ENCODE results near the gene APBA1.

APBA1 gene

GRCh38 chr9:69660304-69660703 is 11.9 kb downstream of the APBA1 start:
- FAIRE-seq (no peak), DNase-seq (ENCODE audit: insufficient read length, low spot score) (no peak)
- TF ChIP-seq SPI1 (IDR thresholded peaks at IDR 0.05; ENCODE audit: low read depth, low read length) (no peak), POLR2AphosphoS5 (IDR thresholded peaks at IDR 0.05; ENCODE audit: low read depth, low read length) (no peak), TAF1 (IDR thresholded peaks at IDR 0.05; ENCODE audit: low read depth, low read length) (no peak), PAX5 (IDR thresholded peaks at IDR 0.05; ENCODE audit: insufficient read depth, low read length, severe bottlenecking) (no peak), POU2F2 (IDR thresholded peaks at IDR 0.05; ENCODE audit: low read depth, low read length) (no peak), POLR2A (IDR thresholded peaks at IDR 0.05; ENCODE audit: low read depth, low read length) (no peak)

DNA sequence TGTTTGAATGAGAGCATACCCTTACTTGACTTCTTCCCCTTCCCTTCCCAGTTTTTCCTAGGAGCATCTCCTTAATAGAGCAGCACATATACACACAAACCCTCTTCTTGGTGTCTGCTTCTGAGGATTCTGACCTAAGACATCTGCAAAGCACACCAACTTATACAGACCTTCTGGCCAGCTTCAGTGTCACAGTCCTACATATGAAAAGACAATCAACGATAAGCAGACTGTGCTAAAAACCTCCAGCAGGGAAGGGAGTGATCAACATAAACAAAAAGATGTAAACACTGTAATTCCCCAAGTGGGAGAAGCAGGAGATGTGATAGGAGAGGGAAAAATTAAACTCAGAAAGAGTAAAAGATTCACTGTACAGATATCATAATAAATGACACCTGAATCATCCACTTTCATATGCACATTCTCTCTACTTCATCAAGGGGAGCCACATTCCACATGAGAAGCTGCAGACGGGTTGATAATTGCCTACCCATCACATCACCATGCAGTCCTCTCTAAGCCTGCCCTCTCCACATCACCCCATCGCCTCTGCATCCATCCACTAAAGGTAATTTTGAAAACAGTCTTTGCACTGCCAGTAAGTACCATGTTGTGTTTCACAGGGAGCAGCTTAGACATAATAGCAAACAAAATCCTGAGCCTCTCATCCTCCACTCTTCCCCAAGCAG is 13.0 kb downstream of the APBA1 start:
- TF ChIP-seq TAF1 (IDR thresholded peaks at IDR 0.05; ENCODE audit: low read depth, low read length) = no peak
- TF ChIP-seq POLR2AphosphoS5 (IDR thresholded peaks at IDR 0.05; ENCODE audit: low read depth, low read length) = no peak
- TF ChIP-seq POU2F2 (IDR thresholded peaks at IDR 0.05; ENCODE audit: low read depth, low read length) = no peak
- TF ChIP-seq SPI1 (IDR thresholded peaks at IDR 0.05; ENCODE audit: low read depth, low read length) = no peak
- no peak for TF ChIP-seq PAX5 (IDR thresholded peaks at IDR 0.05; ENCODE audit: insufficient read depth, low read length, severe bottlenecking)
- no peak for TF ChIP-seq POLR2A (IDR thresholded peaks at IDR 0.05; ENCODE audit: low read depth, low read length)
- DNase-seq (ENCODE audit: insufficient read length, low spot score) (no peak), FAIRE-seq (no peak)

- no peak for FAIRE-seq
- DNase-seq (ENCODE audit: insufficient read length, low spot score) = no peak
- TF ChIP-seq POLR2AphosphoS5 (IDR thresholded peaks at IDR 0.05; ENCODE audit: low read depth, low read length) (no peak), PAX5 (IDR thresholded peaks at IDR 0.05; ENCODE audit: insufficient read depth, low read length, severe bottlenecking) (no peak), POU2F2 (IDR thresholded peaks at IDR 0.05; ENCODE audit: low read depth, low read length) (no peak), POLR2A (IDR thresholded peaks at IDR 0.05; ENCODE audit: low read depth, low read length) (no peak), TAF1 (IDR thresholded peaks at IDR 0.05; ENCODE audit: low read depth, low read length) (no peak), SPI1 (IDR thresholded peaks at IDR 0.05; ENCODE audit: low read depth, low read length) (no peak)
Measured at GRCh38 chr9:69657269-69657668, 14.9 kb downstream of the APBA1 start.

DNA sequence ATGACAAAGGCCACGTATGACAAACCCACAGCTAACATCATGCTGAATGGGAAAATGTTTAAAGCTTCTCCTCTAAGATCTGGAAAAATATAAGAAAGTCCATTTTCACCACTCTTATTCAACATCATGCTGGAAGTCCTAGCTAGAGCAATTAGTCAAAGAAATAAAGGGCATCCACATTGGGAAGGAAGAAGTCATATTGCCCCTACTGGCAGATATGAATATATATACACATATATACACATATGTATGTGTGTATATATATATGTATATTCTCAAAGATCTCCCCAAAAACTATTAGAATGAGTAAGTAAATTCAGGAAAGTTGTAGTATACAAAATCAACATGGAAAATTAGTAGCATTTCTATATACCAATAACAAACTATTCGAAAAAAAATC is 17.1 kb downstream of the APBA1 start:
- TF ChIP-seq POU2F2 (IDR thresholded peaks at IDR 0.05; ENCODE audit: low read depth, low read length) = no peak
- TF ChIP-seq PAX5 (IDR thresholded peaks at IDR 0.05; ENCODE audit: insufficient read depth, low read length, severe bottlenecking) = no peak
- TF ChIP-seq POLR2AphosphoS5 (IDR thresholded peaks at IDR 0.05; ENCODE audit: low read depth, low read length) = no peak
- no peak for TF ChIP-seq SPI1 (IDR thresholded peaks at IDR 0.05; ENCODE audit: low read depth, low read length)
- TF ChIP-seq TAF1 (IDR thresholded peaks at IDR 0.05; ENCODE audit: low read depth, low read length) = no peak
- no peak for TF ChIP-seq POLR2A (IDR thresholded peaks at IDR 0.05; ENCODE audit: low read depth, low read length)
- no peak for FAIRE-seq
- DNase-seq (ENCODE audit: insufficient read length, low spot score) = no peak

DNA sequence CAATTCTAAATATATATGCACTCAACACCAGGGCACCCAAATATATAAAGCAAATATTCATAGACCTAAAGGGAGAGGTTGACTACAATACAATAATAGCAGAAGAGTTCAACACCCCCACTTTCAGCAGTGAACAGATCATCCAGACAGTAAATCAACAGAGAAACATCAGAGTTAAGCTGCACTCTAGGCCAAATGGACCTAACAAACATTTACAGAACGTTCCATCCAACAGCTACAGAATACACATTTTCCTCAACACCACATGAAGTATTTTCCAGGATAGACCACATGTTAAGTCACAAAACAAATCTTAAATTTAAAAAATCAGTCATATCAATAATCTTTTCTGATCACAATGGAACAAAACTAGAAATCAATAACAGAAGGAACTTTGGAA is 18.9 kb downstream of the APBA1 start:
- TF ChIP-seq TAF1 (IDR thresholded peaks at IDR 0.05; ENCODE audit: low read depth, low read length) = no peak
- no peak for TF ChIP-seq PAX5 (IDR thresholded peaks at IDR 0.05; ENCODE audit: insufficient read depth, low read length, severe bottlenecking)
- no peak for TF ChIP-seq POU2F2 (IDR thresholded peaks at IDR 0.05; ENCODE audit: low read depth, low read length)
- no peak for TF ChIP-seq POLR2A (IDR thresholded peaks at IDR 0.05; ENCODE audit: low read depth, low read length)
- no peak for TF ChIP-seq SPI1 (IDR thresholded peaks at IDR 0.05; ENCODE audit: low read depth, low read length)
- no peak for TF ChIP-seq POLR2AphosphoS5 (IDR thresholded peaks at IDR 0.05; ENCODE audit: low read depth, low read length)
- no peak for FAIRE-seq
- DNase-seq (ENCODE audit: insufficient read length, low spot score) = no peak

GRCh38 chr9:69649566-69650250 is 22.5 kb downstream of the APBA1 start:
- TF ChIP-seq POU2F2 (IDR thresholded peaks at IDR 0.05; ENCODE audit: low read depth, low read length) = no peak
- TF ChIP-seq TAF1 (IDR thresholded peaks at IDR 0.05; ENCODE audit: low read depth, low read length) = no peak
- TF ChIP-seq POLR2AphosphoS5 (IDR thresholded peaks at IDR 0.05; ENCODE audit: low read depth, low read length) = no peak
- TF ChIP-seq POLR2A (IDR thresholded peaks at IDR 0.05; ENCODE audit: low read depth, low read length) = no peak
- no peak for TF ChIP-seq SPI1 (IDR thresholded peaks at IDR 0.05; ENCODE audit: low read depth, low read length)
- TF ChIP-seq PAX5 (IDR thresholded peaks at IDR 0.05; ENCODE audit: insufficient read depth, low read length, severe bottlenecking) = no peak
- FAIRE-seq = no peak
- no peak for DNase-seq (ENCODE audit: insufficient read length, low spot score)

DNA sequence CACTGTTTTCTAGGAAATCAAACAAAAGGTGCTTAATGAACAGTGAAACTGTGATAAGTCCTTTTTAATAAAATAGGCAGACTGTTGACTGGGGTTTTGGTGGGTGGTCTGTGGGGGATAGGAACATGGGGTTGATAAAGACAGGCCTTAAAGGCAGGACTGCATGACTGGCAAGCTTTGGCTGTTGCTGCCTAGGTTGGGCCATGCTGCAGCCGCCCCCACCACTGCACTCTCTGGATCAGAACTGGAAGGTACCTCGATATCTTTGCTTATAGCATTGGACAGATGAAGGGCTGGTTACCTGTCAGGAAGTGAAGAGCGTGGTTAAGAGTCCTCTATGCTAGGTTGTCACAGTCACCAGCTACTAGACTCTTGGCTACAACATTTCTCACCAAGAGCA is 24.4 kb downstream of the APBA1 start:
- TF ChIP-seq SPI1 (IDR thresholded peaks at IDR 0.05; ENCODE audit: low read depth, low read length) = no peak
- TF ChIP-seq POU2F2 (IDR thresholded peaks at IDR 0.05; ENCODE audit: low read depth, low read length) = no peak
- TF ChIP-seq TAF1 (IDR thresholded peaks at IDR 0.05; ENCODE audit: low read depth, low read length) = no peak
- TF ChIP-seq PAX5 (IDR thresholded peaks at IDR 0.05; ENCODE audit: insufficient read depth, low read length, severe bottlenecking) = no peak
- no peak for TF ChIP-seq POLR2AphosphoS5 (IDR thresholded peaks at IDR 0.05; ENCODE audit: low read depth, low read length)
- TF ChIP-seq POLR2A (IDR thresholded peaks at IDR 0.05; ENCODE audit: low read depth, low read length) = no peak

GRCh38 chr9:69646810-69647209 is 25.4 kb downstream of the APBA1 start:
- TF ChIP-seq TAF1 (IDR thresholded peaks at IDR 0.05; ENCODE audit: low read depth, low read length) (no peak), POU2F2 (IDR thresholded peaks at IDR 0.05; ENCODE audit: low read depth, low read length) (no peak), POLR2AphosphoS5 (IDR thresholded peaks at IDR 0.05; ENCODE audit: low read depth, low read length) (no peak), POLR2A (IDR thresholded peaks at IDR 0.05; ENCODE audit: low read depth, low read length) (no peak), SPI1 (IDR thresholded peaks at IDR 0.05; ENCODE audit: low read depth, low read length) (no peak), PAX5 (IDR thresholded peaks at IDR 0.05; ENCODE audit: insufficient read depth, low read length, severe bottlenecking) (no peak)
- no peak for FAIRE-seq
- DNase-seq (ENCODE audit: insufficient read length, low spot score) = no peak

More for the DNA sequence above, 24.4 kb downstream of the APBA1 start:
- DNase-seq (ENCODE audit: insufficient read length, low spot score) (no peak), FAIRE-seq (no peak)

- FAIRE-seq (no peak), DNase-seq (ENCODE audit: insufficient read length, low spot score) (no peak)
- TF ChIP-seq POLR2A (IDR thresholded peaks at IDR 0.05; ENCODE audit: low read depth, low read length) = no peak
- no peak for TF ChIP-seq PAX5 (IDR thresholded peaks at IDR 0.05; ENCODE audit: insufficient read depth, low read length, severe bottlenecking)
- no peak for TF ChIP-seq SPI1 (IDR thresholded peaks at IDR 0.05; ENCODE audit: low read depth, low read length)
- TF ChIP-seq POU2F2 (IDR thresholded peaks at IDR 0.05; ENCODE audit: low read depth, low read length) = no peak
- no peak for TF ChIP-seq TAF1 (IDR thresholded peaks at IDR 0.05; ENCODE audit: low read depth, low read length)
- TF ChIP-seq POLR2AphosphoS5 (IDR thresholded peaks at IDR 0.05; ENCODE audit: low read depth, low read length) = no peak
Measured at GRCh38 chr9:69645488-69645887, 26.7 kb downstream of the APBA1 start.
